Mesothelial cell of epicardium (in vitro differentiated cells): ENCODE measurements around the gene TMEM100. TPM values are rescaled to one million over a fixed set of nuclear protein-coding genes. Genes with fewer than 3 reads are reported as not detected.
A peak's percentile ranks its signal among the peaks of the same experiment; 100 is the strongest.

Experiments used
- DNase-seq, 2 experiments: peaks; one replicate each; pipeline ENCODE4 v3.0.0; 2021; ENCODE audit warnings: low spot score in 2 of 2; ENCODE audit not compliant: unreplicated experiment in 2 of 2
- H3K27ac Mint-ChIP-seq: 2 replicates; pipeline ENCODE4 v1.8.0; 2021; ENCODE audit warnings: mixed read lengths
- H3K27me3 Mint-ChIP-seq: 2 replicates; pipeline ENCODE4 v1.8.0; 2021; ENCODE audit warnings: low read depth, mixed read lengths
- H3K36me3 Mint-ChIP-seq: 2 replicates; pipeline ENCODE4 v1.8.0; 2021; ENCODE audit warnings: mixed read lengths
- H3K4me1 Mint-ChIP-seq: 2 replicates; pipeline ENCODE4 v1.8.0; 2021; ENCODE audit warnings: mixed read lengths
- H3K4me3 Mint-ChIP-seq: 2 replicates; pipeline ENCODE4 v1.8.0; 2021; ENCODE audit warnings: mild to moderate bottlenecking, moderate library complexity, mixed read lengths
- H3K9me3 Mint-ChIP-seq: 2 replicates; pipeline ENCODE4 v1.8.0; 2021; ENCODE audit warnings: mixed read lengths
- CTCF ChIP-seq: fragments of 200-600 bp; sonication (generic); IDR thresholded peaks from one replicate; pipeline ENCODE4 v1.5.0; 2021; ENCODE audit warnings: antibody characterized with exemption; ENCODE audit not compliant: unreplicated experiment
- total RNA-seq: library from RNA; stranded (reverse); gene quantifications from 3 replicates; pipeline ENCODE4 v1.2.1, GENCODE V29; 2021

TMEM100 gene
- total RNA-seq: 4.9 to 5.1 TPM (median 5.0 TPM) in 3 replicates

- no peaks in the 10 kb centered on the region for H3K36me3 Mint-ChIP-seq
- no peak for DNase-seq
- H3K27ac Mint-ChIP-seq: peak within 1 kb of the TSS; percentile 84
- no peaks in the 10 kb centered on the region for H3K9me3 Mint-ChIP-seq
- H3K27me3 Mint-ChIP-seq: no peaks in the 10 kb centered on the region
- H3K4me1 Mint-ChIP-seq: peaks cover 61% of the 10 kb centered on the region
- H3K4me3 Mint-ChIP-seq: peak within 1 kb of the TSS; percentile 71
- no peak for TF ChIP-seq CTCF
These were observed at the start of gene TMEM100 for GRCh38 chr17:55722742-55723487. Gene TMEM100 (minus strand): TSS chr17:55722864. CDS start chr17:55721070, 1,794 bp downstream.

- Mint-ChIP-seq H3K27me3 (no peaks in the 10 kb centered on the region), H3K4me1 (peaks cover 6% of the 10 kb centered on the region), H3K36me3 (peaks cover 42% of the 10 kb centered on the region), H3K27ac (no peak overlapping the region), H3K9me3 (no peaks in the 10 kb centered on the region), H3K4me3 (no peak overlapping the region)
- no peak for TF ChIP-seq CTCF
- no peak for DNase-seq
These were observed 49.4 kb upstream of the TMEM100 start for GRCh38 chr17:55772086-55772485.

- H3K4me1 Mint-ChIP-seq: peaks cover 6% of the 10 kb centered on the region
- no peaks in the 10 kb centered on the region for H3K27me3 Mint-ChIP-seq
- no peaks in the 10 kb centered on the region for H3K9me3 Mint-ChIP-seq
- H3K4me3 Mint-ChIP-seq: no peak overlapping the region
- no peak for DNase-seq
- peaks cover 35% of the 10 kb centered on the region for H3K36me3 Mint-ChIP-seq
- peak; percentile 65 for TF ChIP-seq CTCF
- no peak overlapping the region for H3K27ac Mint-ChIP-seq
These were observed 47.7 kb upstream of the TMEM100 start for GRCh38 chr17:55770196-55770870.

- Mint-ChIP-seq H3K4me3 (no peak overlapping the region), H3K9me3 (no peaks in the 10 kb centered on the region), H3K4me1 (peaks cover 3% of the 10 kb centered on the region), H3K27me3 (no peaks in the 10 kb centered on the region), H3K27ac (no peak overlapping the region), H3K36me3 (peaks cover 33% of the 10 kb centered on the region)
- no peak for TF ChIP-seq CTCF
- DNase-seq: no peak
These were observed 46.9 kb upstream of the TMEM100 start for GRCh38 chr17:55769625-55770000.

- no peak for DNase-seq
- TF ChIP-seq CTCF: no peak
- no peak overlapping the region for H3K4me3 Mint-ChIP-seq
These were observed 46.4 kb upstream of the TMEM100 start for GRCh38 chr17:55768936-55769624.

More at GRCh38 chr17:55768936-55769624, 46.4 kb upstream of the TMEM100 start:
- Mint-ChIP-seq H3K36me3 (peaks cover 33% of the 10 kb centered on the region), H3K27me3 (no peaks in the 10 kb centered on the region), H3K9me3 (no peaks in the 10 kb centered on the region), H3K27ac (no peak overlapping the region), H3K4me1 (no peaks in the 10 kb centered on the region)
